HG03442 (cell line): Measurements from ENCODE around the gene DYNC1I1.
A peak's percentile ranks its signal among the peaks of the same experiment; 100 is the strongest.

Experiments
- ATAC-seq: cut with Tn5 transposase; IDR thresholded peaks from one replicate; pipeline ENCODE4 v1.9.1; 2021; ENCODE audit warnings: mild to moderate bottlenecking, moderate library complexity; ENCODE audit not compliant: unreplicated experiment

Gene DYNC1I1

DNA sequence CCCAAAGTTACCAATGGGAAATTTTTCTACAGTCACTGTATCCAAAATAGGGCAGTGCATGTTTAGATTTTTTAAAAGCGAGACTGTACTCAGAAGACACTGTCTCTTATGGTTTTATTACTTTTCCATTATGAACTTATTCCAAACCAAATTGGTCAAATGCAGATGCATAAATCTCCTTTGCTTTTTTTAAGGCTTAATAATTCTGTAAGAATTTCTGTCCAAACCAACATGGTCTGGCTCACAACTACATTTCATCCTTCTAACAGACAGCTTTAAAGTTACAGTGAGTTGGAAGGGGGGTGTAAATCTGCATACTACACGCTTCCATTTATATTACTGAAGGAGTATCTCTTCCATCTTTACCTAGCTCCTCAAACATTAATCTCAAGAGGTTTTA lies 350.4 kb downstream of the DYNC1I1 start:
- no peak for ATAC-seq

DNA sequence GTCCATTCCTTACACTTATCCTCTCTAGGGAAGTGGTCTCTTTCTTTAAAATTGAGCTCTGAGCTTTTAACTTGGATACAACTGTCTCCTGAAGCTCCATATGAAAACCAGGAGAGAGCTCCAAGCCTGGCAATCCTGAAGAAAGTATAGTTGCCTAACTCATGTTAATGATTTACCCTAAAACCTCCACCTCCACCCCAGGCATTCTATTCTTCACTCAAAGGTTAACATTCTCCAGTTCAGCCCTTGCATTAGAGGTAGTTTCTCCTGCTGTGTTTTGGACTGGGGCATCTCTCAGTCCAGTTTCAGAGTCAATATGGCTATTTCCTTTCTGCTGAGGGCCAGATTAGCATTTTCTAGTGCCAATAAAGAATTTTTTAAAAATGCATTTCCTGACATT lies 354.0 kb downstream of the DYNC1I1 start:
- ATAC-seq = no peak

DNA sequence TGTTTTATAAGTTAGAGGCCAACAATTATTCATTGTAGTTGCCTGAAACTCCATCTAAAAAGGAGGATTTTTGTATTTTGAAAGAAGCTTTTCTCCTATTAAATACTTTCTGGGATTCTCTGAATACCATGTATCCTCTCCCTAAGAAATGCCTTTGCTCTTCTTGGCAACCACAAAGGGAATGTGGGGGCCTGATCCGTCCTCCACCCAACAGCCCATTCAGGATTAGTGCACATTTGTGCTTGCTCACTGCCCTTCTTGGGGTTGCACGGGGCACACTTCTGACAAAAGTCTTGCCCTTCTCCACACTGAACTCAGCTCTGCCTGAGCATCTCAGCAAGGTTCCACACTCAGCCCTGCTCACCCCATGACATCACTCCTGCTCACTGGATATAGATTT lies 355.4 kb downstream of the DYNC1I1 start:
- ATAC-seq = no peak

DNA sequence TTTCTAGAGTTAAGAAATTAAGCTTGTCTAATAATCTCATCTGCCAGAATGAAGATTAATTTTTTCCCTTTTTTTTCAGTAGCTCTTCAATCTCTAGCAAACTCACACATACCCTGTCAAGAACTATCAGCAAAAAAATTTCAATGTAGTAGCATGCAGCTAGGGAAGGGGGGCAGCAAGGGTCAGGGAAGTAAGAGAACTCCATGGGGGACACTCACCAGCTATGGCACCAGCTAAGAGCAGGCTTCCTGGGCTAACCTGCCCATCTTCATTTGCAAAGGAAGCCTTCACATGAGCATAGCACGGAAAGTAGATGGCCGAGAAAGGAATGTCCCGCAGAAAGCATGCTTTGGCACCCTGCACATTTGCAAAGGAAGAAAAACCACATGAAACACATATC lies 359.2 kb downstream of the DYNC1I1 start:
- ATAC-seq = no peak

DNA sequence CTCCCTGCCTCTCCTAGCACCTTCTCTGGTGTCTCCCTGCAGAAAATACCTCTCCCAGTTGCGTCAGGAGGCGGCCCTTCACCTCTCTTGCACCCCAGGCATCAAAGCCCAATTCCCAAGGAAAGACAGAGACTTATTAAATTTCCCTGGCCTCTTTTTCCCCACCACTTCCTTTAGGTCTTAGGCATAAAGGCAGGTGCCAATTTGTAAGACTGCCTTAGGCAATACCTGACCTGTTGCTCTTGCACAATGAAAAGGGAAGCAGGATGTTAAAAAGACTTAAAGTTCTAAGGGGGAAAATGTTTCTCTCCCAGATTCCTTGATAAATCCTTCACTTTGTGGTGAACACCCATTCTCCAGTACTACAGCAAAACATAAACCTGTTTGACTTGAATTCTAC lies 362.9 kb downstream of the DYNC1I1 start:
- no peak for ATAC-seq

DNA sequence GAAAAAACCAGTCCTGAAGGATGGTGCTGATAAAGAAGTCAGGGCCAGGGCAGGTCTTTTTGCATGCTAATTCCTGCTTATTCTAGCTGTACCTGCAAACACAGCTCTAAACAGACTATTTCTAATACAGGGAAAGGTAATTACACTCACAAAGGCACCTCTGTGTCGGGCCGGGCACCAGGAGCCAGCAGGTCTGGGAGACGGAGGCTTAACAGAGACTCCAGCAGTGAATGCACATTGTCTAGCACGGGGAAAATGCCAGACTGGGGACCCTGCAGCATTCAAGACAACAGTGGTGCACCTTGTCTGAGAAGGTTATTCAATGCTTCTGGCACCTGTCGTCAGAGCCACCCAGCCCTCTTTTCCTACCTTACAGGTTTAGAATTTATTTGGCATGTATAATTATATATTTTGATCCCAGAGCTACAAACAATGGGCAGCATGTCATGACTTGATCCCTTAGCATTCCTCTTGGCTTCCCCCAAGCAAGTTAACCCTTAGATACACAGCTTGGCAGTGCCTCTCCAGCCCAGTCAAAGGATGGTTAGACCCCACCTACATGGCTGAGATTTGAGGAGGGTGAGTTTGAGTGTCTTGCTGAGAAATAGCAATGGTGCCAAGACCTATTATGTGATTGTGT lies 364.4 kb downstream of the DYNC1I1 start:
- ATAC-seq = no peak

DNA sequence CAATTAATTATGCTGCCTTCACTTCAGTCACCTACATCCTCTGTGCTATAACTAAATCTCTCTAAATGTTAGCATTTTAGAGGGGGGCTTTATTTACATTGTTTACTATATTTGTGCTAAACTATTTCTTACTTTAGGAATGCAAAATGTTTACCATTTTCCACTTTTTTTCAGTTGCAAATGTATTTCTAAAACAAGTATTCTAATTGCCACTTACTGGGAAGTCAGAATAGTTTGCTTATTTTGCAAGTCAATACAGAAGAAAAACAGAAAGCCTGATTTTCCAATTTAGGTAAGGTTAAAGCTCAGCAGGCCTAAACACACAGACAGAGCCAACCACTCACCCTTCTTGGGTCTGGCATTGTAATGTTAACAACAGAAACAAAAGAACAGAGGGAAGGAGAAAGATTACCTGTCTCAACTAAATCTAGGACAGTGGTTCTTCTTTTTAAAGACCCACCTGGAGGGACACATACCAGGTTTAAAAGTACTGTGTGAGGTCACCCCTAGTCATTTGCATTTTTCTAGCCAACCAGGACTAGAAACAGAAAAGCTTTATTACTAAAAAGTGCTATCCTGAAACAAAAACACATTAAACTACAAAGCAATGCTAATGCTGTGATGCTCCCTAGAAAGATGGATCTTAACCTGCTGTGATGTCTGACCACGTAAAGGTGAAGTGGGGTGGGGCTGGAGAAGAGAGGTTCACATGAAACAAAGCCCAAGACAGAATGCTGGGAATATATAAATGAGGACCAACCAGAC lies 371.3 kb downstream of the DYNC1I1 start:
- ATAC-seq = peak; percentile 8

DNA sequence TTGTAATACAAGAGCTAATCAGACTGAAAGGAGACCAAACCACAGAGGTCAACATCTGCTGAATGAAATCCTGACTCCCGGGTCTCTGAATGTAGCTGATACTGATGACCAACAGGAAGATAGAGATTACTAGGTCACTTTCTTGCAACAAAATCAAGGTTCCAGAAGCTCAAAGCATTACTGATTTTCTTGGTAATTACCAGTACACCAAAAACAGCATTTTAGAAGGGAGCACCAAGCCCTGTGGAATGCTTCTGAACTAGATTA lies 371.8 kb downstream of the DYNC1I1 start:
- peak; percentile 41 for ATAC-seq
